GM23338 (cell line): ENCODE measurements around the gene PCDHGB3. TPM values are rescaled to one million over a fixed set of nuclear protein-coding genes. Genes with fewer than 3 reads are reported as not detected.
"Not testable (repeated sequence)": the region's sequence is repeated elsewhere in the genome, so short reads cannot be mapped to it uniquely, and the experiment has no call there.

Experiments
- ATAC-seq: fragments of 200-7000 bp; cut with Tn5 transposase; 3 replicates; pipeline ENCODE4 v1.9.1; 2020
- DNase-seq: peaks from one replicate; pipeline ENCODE4 v3.0.0-alpha.2; 2015; ENCODE audit warnings: low spot score
- H2AFZ ChIP-seq: fragments of 200-600 bp; sonication (generic); 2 replicates; pipeline ENCODE4 v1.8.0; 2016; ENCODE audit warnings: antibody characterized with exemption, mild to moderate bottlenecking, moderate library complexity
- H3F3A ChIP-seq: fragments of 200-600 bp; sonication (generic); replicated peaks from 2 replicates; pipeline ENCODE4 v1.8.0; 2017; ENCODE audit warnings: antibody characterized with exemption, mixed run types, low read depth
- H3K27ac ChIP-seq: fragments of 200-600 bp; sonication (generic); 2 replicates; pipeline ENCODE4 v1.6.1; 2016; ENCODE audit warnings: low read depth
- H3K27me3 ChIP-seq: fragments of 200-600 bp; sonication (generic); 2 replicates; pipeline ENCODE4 v1.8.0; 2016; ENCODE audit warnings: mild to moderate bottlenecking, mixed run types, moderate library complexity; ENCODE audit not compliant: insufficient read depth
- H3K36me3 ChIP-seq: fragments of 200-600 bp; sonication (generic); 2 replicates; pipeline ENCODE4 v1.8.0; 2016; ENCODE audit warnings: mild to moderate bottlenecking; ENCODE audit not compliant: insufficient read depth
- H3K4me1 ChIP-seq: fragments of 200-600 bp; sonication (generic); 2 replicates; pipeline ENCODE4 v1.8.0; 2016; ENCODE audit warnings: mild to moderate bottlenecking, moderate library complexity; ENCODE audit not compliant: insufficient read depth
- H3K4me2 ChIP-seq: fragments of 200-600 bp; sonication (generic); 2 replicates; pipeline ENCODE4 v1.7.1; 2017; ENCODE audit warnings: mixed run types
- H3K4me3 ChIP-seq: fragments of 200-600 bp; sonication (generic); 2 replicates; pipeline ENCODE4 v1.6.1; 2016; ENCODE audit warnings: mixed run types
- H3K79me2 ChIP-seq: fragments of 200-600 bp; sonication (generic); replicated peaks from 2 replicates; pipeline ENCODE4 v1.8.0; 2017; ENCODE audit warnings: mild to moderate bottlenecking; ENCODE audit not compliant: insufficient read depth
- H3K9me2 ChIP-seq: fragments of 200-600 bp; sonication (generic); 2 replicates; pipeline ENCODE4 v1.8.0; 2017; ENCODE audit not compliant: insufficient read depth
- H4K20me1 ChIP-seq: fragments of 200-600 bp; sonication (generic); replicated peaks from 2 replicates; pipeline ENCODE4 v1.8.0; 2017; ENCODE audit warnings: mild to moderate bottlenecking; ENCODE audit not compliant: insufficient read depth
- H3K27ac Mint-ChIP-seq: 2 replicates; pipeline ENCODE4 v1.8.0; 2020; ENCODE audit warnings: inconsistent platforms, mild to moderate bottlenecking, moderate library complexity, mixed read lengths
- H3K27me3 Mint-ChIP-seq: 3 replicates; pipeline ENCODE4 v1.8.0; 2022; ENCODE audit warnings: low read depth, mild to moderate bottlenecking, moderate library complexity, mixed read lengths, inconsistent platforms; ENCODE audit not compliant: insufficient read depth, poor library complexity
- H3K36me3 Mint-ChIP-seq: 3 replicates; pipeline ENCODE4 v1.8.0; 2021; ENCODE audit warnings: low read depth, mild to moderate bottlenecking, inconsistent platforms, moderate library complexity, mixed read lengths
- H3K4me1 Mint-ChIP-seq: 3 replicates; pipeline ENCODE4 v1.8.0; 2020; ENCODE audit warnings: mild to moderate bottlenecking, inconsistent platforms, mixed read lengths
- H3K4me3 Mint-ChIP-seq: 3 replicates; pipeline ENCODE4 v1.8.0; 2021; ENCODE audit warnings: moderate library complexity, mild to moderate bottlenecking, inconsistent platforms, mixed read lengths
- H3K9me3 Mint-ChIP-seq: 3 replicates; pipeline ENCODE4 v1.8.0; 2020; ENCODE audit warnings: moderate library complexity, mild to moderate bottlenecking, inconsistent platforms, mixed read lengths
- EZH2 ChIP-seq: fragments of 200-600 bp; sonication (generic); IDR thresholded peaks from one replicate; pipeline ENCODE4 v1.8.0; 2017; ENCODE audit warnings: antibody characterized with exemption, mild to moderate bottlenecking, low read depth; ENCODE audit not compliant: unreplicated experiment
- EZH2phosphoT487 ChIP-seq: fragments of 200-600 bp; sonication (generic); IDR thresholded peaks from one replicate; pipeline ENCODE4 v1.8.1; 2018; ENCODE audit warnings: antibody characterized with exemption; ENCODE audit not compliant: unreplicated experiment
- NANOG ChIP-seq: IDR thresholded peaks from 2 replicates; pipeline ENCODE4 v1.6.1; 2016; ENCODE audit warnings: antibody characterized with exemption, borderline replicate concordance
- STAT1 ChIP-seq: IDR thresholded peaks from one replicate; pipeline ENCODE4 v1.6.1; 2016; ENCODE audit warnings: antibody characterized with exemption; ENCODE audit not compliant: unreplicated experiment
- ZNF114 ChIP-seq: fragments of 250-450 bp; sonication (Bioruptor Pico); IDR thresholded peaks from 2 replicates; pipeline ENCODE4 v1.5.0; 2020; ENCODE audit warnings: mild to moderate bottlenecking, moderate library complexity
- ZNF331 ChIP-seq: fragments of 250-450 bp; sonication (Bioruptor Pico); IDR thresholded peaks from 2 replicates; pipeline ENCODE4 v1.5.0; 2020; ENCODE audit warnings: low read depth, mild to moderate bottlenecking, moderate library complexity
- polyA plus RNA-seq: library from polyadenylated mRNA; unstranded; fragments of >200 nt; fragmentation: Nextera tagmentation; extraction: Ambion mirVana; gene quantifications from 2 replicates; pipeline ENCODE4 v1.2.1, GENCODE V29; 2016
- total RNA-seq: library from RNA; depleted of rRNA; stranded (reverse); fragments of >200 nt; shearing (Covaris generic); gene quantifications from 2 replicates; pipeline ENCODE4 v1.2.3, GENCODE V29; 2014
- TF ChIP-seq, protein P1 (sequence below): fragments of 250-450 bp; sonication (Bioruptor Pico); IDR thresholded peaks from 2 replicates; pipeline ENCODE4 v1.5.0; 2020; ENCODE audit warnings: mild to moderate bottlenecking, moderate library complexity

The PCDHGB3 gene
- total and polyA plus RNA-seq, 2 experiments from 2014 or later, result 0.24 to 5.8 TPM

DNA sequence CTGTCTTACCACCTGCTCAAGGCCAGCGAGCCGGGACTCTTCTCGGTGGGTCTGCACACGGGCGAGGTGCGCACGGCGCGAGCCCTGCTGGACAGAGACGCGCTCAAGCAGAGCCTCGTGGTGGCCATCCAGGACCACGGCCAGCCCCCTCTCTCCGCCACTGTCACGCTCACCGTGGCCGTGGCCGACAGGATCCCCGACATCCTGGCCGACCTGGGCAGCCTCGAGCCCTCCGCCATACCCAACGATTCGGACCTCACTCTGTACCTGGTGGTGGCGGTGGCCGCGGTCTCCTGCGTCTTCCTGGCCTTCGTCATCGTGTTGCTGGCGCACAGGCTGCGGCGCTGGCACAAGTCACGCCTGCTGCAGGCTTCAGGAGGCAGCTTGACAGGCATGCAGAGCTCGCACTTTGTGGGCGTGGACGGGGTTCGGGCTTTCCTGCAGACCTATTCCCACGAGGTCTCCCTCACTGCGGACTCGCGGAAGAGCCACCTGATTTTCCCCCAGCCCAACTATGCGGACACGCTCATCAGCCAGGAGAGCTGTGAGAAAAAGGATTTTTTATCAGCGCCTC, 29.2 kb upstream of the PCDHGB3 start:
- H3K27ac ChIP-seq, H3K36me3 ChIP-seq, H3K9me2 ChIP-seq, H2AFZ ChIP-seq, H3K27ac Mint-ChIP-seq, H3K4me3 ChIP-seq, DNase-seq, ATAC-seq, H4K20me1 ChIP-seq, H3K4me2 ChIP-seq, H3F3A ChIP-seq, H3K4me1 Mint-ChIP-seq, H3K4me3 Mint-ChIP-seq, H3K27me3 Mint-ChIP-seq, H3K4me1 ChIP-seq, H3K79me2 ChIP-seq, H3K27me3 ChIP-seq: not testable (repeated sequence)
- Mint-ChIP-seq H3K36me3 (peaks cover 33% of the 10 kb centered on the region), H3K9me3 (peaks cover 72% of the 10 kb centered on the region)

DNA sequence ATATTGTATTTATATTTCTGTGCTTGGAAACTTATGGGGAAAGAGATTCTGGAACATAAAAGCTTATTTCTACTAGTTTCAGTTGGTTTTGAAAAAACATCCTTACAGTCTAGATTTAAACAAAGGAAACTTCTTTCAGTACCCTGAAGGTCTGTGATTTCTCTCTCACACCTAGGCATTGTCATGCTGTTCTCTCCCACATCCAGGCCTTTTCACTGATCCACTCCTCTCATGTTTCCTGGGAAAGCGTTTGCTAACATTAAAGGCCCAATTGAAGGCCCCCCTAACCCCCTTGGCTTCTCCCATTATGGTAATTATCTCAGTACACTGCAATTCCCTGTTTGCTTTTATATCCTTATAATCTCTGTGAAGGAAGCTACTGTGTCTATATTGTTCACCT, 27.3 kb upstream of the PCDHGB3 start:
- H3K27me3 Mint-ChIP-seq, result peaks cover 2% of the 10 kb centered on the region
- H3K4me3 ChIP-seq, result no peak overlapping the region
- H3K36me3 Mint-ChIP-seq, result peaks cover 42% of the 10 kb centered on the region
- no peaks in the 10 kb centered on the region for H3K9me2 ChIP-seq
- H4K20me1 ChIP-seq, result no peaks in the 10 kb centered on the region
- no peak overlapping the region for H3K27ac ChIP-seq
- H3K4me1 ChIP-seq, result no peaks in the 10 kb centered on the region
- no peak overlapping the region for H2AFZ ChIP-seq
- no peak overlapping the region for H3K4me2 ChIP-seq
- H3F3A ChIP-seq, result no peaks in the 10 kb centered on the region
- no peaks in the 10 kb centered on the region for H3K79me2 ChIP-seq
- H3K9me3 Mint-ChIP-seq, result peaks cover 80% of the 10 kb centered on the region
- H3K4me1 Mint-ChIP-seq, result no peaks in the 10 kb centered on the region; the same call in 2 of the 3 replicates
- ATAC-seq, result no peak
- no peaks in the 10 kb centered on the region for H3K27me3 ChIP-seq
- H3K36me3 ChIP-seq, result no peaks in the 10 kb centered on the region
- no peak overlapping the region for H3K4me3 Mint-ChIP-seq
- no peak overlapping the region for H3K27ac Mint-ChIP-seq
- DNase-seq, result no peak
- TF ChIP-seq, protein P1, sequence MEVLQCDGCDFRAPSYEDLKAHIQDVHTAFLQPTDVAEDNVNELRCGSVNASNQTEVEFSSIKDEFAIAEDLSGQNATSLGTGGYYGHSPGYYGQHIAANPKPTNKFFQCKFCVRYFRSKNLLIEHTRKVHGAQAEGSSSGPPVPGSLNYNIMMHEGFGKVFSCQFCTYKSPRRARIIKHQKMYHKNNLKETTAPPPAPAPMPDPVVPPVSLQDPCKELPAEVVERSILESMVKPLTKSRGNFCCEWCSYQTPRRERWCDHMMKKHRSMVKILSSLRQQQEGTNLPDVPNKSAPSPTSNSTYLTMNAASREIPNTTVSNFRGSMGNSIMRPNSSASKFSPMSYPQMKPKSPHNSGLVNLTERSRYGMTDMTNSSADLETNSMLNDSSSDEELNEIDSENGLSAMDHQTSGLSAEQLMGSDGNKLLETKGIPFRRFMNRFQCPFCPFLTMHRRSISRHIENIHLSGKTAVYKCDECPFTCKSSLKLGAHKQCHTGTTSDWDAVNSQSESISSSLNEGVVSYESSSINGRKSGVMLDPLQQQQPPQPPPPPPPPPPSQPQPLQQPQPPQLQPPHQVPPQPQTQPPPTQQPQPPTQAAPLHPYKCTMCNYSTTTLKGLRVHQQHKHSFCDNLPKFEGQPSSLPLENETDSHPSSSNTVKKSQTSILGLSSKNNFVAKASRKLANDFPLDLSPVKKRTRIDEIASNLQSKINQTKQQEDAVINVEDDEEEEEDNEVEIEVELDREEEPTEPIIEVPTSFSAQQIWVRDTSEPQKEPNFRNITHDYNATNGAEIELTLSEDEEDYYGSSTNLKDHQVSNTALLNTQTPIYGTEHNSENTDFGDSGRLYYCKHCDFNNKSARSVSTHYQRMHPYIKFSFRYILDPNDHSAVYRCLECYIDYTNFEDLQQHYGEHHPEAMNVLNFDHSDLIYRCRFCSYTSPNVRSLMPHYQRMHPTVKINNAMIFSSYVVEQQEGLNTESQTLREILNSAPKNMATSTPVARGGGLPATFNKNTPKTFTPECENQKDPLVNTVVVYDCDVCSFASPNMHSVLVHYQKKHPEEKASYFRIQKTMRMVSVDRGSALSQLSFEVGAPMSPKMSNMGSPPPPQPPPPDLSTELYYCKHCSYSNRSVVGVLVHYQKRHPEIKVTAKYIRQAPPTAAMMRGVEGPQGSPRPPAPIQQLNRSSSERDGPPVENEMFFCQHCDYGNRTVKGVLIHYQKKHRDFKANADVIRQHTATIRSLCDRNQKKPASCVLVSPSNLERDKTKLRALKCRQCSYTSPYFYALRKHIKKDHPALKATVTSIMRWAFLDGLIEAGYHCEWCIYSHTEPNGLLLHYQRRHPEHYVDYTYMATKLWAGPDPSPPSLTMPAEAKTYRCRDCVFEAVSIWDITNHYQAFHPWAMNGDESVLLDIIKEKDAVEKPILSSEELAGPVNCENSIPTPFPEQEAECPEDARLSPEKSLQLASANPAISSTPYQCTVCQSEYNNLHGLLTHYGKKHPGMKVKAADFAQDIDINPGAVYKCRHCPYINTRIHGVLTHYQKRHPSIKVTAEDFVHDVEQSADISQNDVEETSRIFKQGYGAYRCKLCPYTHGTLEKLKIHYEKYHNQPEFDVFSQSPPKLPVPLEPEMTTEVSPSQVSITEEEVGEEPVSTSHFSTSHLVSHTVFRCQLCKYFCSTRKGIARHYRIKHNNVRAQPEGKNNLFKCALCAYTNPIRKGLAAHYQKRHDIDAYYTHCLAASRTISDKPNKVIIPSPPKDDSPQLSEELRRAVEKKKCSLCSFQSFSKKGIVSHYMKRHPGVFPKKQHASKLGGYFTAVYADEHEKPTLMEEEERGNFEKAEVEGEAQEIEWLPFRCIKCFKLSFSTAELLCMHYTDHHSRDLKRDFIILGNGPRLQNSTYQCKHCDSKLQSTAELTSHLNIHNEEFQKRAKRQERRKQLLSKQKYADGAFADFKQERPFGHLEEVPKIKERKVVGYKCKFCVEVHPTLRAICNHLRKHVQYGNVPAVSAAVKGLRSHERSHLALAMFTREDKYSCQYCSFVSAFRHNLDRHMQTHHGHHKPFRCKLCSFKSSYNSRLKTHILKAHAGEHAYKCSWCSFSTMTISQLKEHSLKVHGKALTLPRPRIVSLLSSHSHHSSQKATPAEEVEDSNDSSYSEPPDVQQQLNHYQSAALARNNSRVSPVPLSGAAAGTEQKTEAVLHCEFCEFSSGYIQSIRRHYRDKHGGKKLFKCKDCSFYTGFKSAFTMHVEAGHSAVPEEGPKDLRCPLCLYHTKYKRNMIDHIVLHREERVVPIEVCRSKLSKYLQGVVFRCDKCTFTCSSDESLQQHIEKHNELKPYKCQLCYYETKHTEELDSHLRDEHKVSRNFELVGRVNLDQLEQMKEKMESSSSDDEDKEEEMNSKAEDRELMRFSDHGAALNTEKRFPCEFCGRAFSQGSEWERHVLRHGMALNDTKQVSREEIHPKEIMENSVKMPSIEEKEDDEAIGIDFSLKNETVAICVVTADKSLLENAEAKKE, result no peak
- TF ChIP-seq EZH2phosphoT487, result no peak
- no peak for TF ChIP-seq ZNF114 (CRISPR knock-in tag)
- TF ChIP-seq NANOG, result no peak
- TF ChIP-seq EZH2, result no peak
- TF ChIP-seq ZNF331 (CRISPR knock-in tag), result no peak
- TF ChIP-seq STAT1, result no peak
